ENCODE results near the gene SRM. TPM values are rescaled to one million over a fixed set of nuclear protein-coding genes. Genes with fewer than 3 reads are reported as not detected.
"Not testable (repeated sequence)": the region's sequence is repeated elsewhere in the genome, so short reads cannot be mapped to it uniquely, and the experiment has no call there.

The SRM gene
- total and polyA plus RNA-seq, 8 donors: 51.8 to 266 (median 94.8) TPM

DNA sequence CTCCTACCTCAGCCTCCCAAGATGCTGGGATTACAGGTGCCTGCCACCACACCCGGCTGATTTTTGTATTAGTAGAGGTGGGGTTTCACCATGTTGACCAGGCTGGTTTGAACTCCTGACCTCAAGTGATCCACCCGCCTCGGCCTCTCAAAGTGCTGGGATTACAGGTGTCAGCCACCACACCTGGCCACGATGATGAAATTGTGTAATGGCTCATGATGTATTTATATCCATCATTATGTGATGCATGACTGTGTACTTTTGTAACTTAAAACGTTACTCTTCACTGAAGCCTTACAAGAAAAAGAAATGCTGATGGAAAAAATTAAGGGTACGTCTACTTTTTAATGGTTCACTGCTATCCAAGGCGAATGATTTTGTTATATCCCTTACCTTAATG lies 39.8 kb downstream of the SRM start:
- Histone ChIP-seq H3K4me3 (no peak overlapping the region), H3K36me3 (peaks cover 3 to 94% (median 54%) of the 10 kb centered on the region in 3 donors), H3K4me1 (peaks cover 0 to 3% (median under 1%) of the 10 kb centered on the region in 3 donors), H3K27me3 (no peaks in the 10 kb centered on the region), H3K9me3 (no peaks in the 10 kb centered on the region), H3K27ac (no peak overlapping the region)
- DNase-seq (no peak), FAIRE-seq (no peak), ATAC-seq (no peak)
- intact Hi-C loops (cut with DNase I): no loop called here
- WGBS, 2 donors: 85 to 89% methylated on average over 7 of the region's 7 CpGs
- TF ChIP-seq, protein P1, sequence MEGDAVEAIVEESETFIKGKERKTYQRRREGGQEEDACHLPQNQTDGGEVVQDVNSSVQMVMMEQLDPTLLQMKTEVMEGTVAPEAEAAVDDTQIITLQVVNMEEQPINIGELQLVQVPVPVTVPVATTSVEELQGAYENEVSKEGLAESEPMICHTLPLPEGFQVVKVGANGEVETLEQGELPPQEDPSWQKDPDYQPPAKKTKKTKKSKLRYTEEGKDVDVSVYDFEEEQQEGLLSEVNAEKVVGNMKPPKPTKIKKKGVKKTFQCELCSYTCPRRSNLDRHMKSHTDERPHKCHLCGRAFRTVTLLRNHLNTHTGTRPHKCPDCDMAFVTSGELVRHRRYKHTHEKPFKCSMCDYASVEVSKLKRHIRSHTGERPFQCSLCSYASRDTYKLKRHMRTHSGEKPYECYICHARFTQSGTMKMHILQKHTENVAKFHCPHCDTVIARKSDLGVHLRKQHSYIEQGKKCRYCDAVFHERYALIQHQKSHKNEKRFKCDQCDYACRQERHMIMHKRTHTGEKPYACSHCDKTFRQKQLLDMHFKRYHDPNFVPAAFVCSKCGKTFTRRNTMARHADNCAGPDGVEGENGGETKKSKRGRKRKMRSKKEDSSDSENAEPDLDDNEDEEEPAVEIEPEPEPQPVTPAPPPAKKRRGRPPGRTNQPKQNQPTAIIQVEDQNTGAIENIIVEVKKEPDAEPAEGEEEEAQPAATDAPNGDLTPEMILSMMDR (IDR thresholded peaks at IDR 0.05): no peak

DNA sequence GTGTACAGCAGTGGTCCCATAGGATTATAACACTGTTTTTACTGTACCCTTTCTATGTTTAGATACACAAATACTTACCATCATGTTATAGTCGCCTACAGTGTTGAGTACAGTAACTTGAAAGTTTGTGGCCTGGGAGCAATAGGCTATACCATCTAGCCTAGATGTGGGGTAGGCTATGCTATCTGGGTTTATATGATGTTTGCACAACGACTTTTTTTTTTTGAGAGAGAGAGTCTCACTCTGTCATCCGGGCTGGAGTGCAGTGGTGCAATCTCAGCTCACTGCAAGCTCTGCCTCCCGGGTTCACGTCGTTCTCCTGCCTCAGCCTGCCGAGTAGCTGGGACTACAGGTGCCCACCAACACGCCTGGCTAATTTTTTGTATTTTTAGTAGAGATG lies 40.5 kb downstream of the SRM start:
- intact Hi-C loops (cut with DNase I); H3K27me3 ChIP-seq; H3K4me1 ChIP-seq; H3K27ac ChIP-seq; DNase-seq; H3K4me3 ChIP-seq; FAIRE-seq; ATAC-seq; H3K9me3 ChIP-seq: not testable (repeated sequence)
- peaks cover 3 to 95% (median 57%) of the 10 kb centered on the region in 3 donors for H3K36me3 ChIP-seq
- WGBS, 2 donors: 77 to 82% methylated on average over 8 of the region's 8 CpGs

DNA sequence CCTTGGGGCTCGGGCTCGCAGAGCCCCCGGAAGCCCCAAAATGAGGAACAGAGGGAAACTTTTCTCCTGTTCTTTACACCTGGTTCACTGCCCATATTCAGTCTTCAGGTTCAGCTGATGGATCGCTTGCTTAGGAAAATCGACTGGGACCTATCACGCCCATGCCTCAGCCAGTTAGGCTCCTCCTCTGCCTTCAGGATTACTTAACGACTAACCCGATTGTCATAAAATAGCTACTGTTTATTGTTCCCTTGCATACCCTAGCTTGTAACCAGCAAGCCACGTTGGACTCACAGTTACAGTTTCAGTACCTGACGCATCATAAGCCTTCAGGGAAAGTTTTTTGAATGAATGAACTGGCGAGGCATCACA lies 46.7 kb downstream of the SRM start:
- FAIRE-seq (no peak), ATAC-seq (no peak), DNase-seq (no peak)
- peaks cover 14 to 22% (median 18%) of the 10 kb centered on the region in 3 donors for H3K4me1 ChIP-seq
- peaks cover 0 to 46% (median 11%) of the 10 kb centered on the region in 3 donors for H3K36me3 ChIP-seq
- H3K27me3 ChIP-seq: no peaks in the 10 kb centered on the region
- TF ChIP-seq, protein P1 (IDR thresholded peaks at IDR 0.05): no peak
- H3K9me3 ChIP-seq: no peaks in the 10 kb centered on the region
- intact Hi-C loops (cut with DNase I): no loop called here
- peak overlapping the region; percentile 93 to 100 (median 99) for H3K4me3 ChIP-seq
- WGBS, 2 donors: 0 to 1% methylated on average over 11 of the region's 11 CpGs
- H3K27ac ChIP-seq: peak overlapping the region; percentile 94 to 97 (median 96)

DNA sequence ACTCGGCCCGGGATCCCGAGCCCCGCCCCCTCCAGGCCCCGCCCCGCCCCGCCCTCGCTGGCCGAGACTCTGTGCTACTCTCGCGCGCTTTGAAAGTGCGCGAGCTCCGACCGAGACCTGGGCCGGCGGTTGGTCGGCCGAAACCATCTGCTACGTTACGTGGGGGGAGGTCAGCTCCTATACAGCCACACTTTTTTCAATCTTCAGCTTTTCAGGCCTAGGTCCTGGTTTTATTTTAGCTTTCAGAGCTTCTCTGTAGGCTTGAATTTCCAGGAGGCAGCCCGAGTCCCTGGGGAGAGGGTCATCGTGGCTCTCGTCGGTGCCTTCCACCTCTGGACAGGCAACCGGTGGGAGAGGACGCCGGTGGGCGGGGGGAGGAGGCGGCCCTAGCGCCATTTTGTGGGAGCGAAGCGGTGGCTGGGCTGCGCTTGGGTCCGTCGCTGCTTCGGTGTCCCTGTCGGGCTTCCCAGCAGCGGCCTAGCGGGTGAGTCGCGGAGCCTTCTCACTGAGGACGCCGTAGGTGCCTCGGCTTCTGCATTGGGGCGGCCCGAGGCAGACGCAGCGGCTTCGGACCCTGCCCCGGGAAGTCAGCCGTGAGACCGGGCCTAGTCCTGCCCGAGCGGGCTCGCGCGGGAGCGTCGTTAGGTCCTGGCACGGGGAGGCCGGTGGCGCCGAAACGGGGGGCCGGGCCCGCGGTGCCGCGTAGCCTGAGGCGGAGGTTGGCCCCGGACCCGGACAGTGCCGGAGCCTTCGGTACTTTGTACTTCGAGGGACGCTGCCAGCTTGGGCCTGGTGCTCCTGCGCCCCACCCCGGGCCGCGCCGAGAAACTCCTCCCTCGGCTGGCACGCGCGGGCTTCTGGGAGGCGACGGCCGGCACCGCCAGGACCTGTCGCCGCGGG lies 47.3 kb downstream of the SRM start, which contains the start of gene TARDBP:
TARDBP (plus strand) TSS at position 395 of the 900 bp plus-strand sequence. CDS start 1,074 bp downstream, outside the sequence.
- TF ChIP-seq, protein P1 (IDR thresholded peaks at IDR 0.05): no peak
- intact Hi-C loops (cut with DNase I): no loop called here
- H3K4me1 ChIP-seq: peaks cover 14 to 22% (median 18%) of the 10 kb centered on the region in 3 donors
- 0% methylated on average over 87 to 94 of the region's 94 CpGs for WGBS, 2 donors
- no peak for FAIRE-seq
- H3K36me3 ChIP-seq: peaks cover 0 to 41% (median 11%) of the 10 kb centered on the region in 3 donors
- DNase-seq: peak; percentile 89 to 95 (median 91)
- ATAC-seq: peak; percentile 93 to 97 (median 94)
- H3K27me3 ChIP-seq: no peaks in the 10 kb centered on the region
- H3K4me3 ChIP-seq: peak within 1 kb of the TSS; percentile 93 to 100 (median 99)
- H3K9me3 ChIP-seq: no peaks in the 10 kb centered on the region
- H3K27ac ChIP-seq: peak within 1 kb of the TSS; percentile 94 to 97 (median 96)

Other genes starting within 250 kb of the SRM start
- gene TARDBP, start 47.4 kb downstream of the SRM start, total RNA-seq: 10 to 100 TPM; 43.3 to 74.7 (median 53.7) TPM
- 10 to 100 TPM; 47.8 to 84.7 TPM for gene TARDBP, start 47.4 kb downstream of the SRM start, polyA plus RNA-seq
- not detected for gene MASP2, start 12.8 kb downstream of the SRM start, total RNA-seq
- under 1 TPM in 1 of 2 donors, not detected in 1; 0.05 TPM for gene MASP2, start 12.8 kb downstream of the SRM start, polyA plus RNA-seq
- 10 to 100 TPM; 16.3 to 26.8 (median 20.6) TPM for gene EXOSC10, start 39.9 kb upstream of the SRM start, total RNA-seq
- gene EXOSC10, start 39.9 kb upstream of the SRM start, polyA plus RNA-seq: 10 to 100 TPM; 32.5 to 65.1 TPM
- gene ANGPTL7, start 129.3 kb upstream of the SRM start, total RNA-seq: under 1 TPM in 4 of 6 donors, not detected in 2; 0.09 to 0.26 (median 0.22) TPM
- under 1 TPM; 0.15 to 0.63 TPM for gene ANGPTL7, start 129.3 kb upstream of the SRM start, polyA plus RNA-seq
- gene MTOR, start 202.5 kb upstream of the SRM start, total RNA-seq: 10 to 100 TPM; 11.9 to 22.6 (median 15.8) TPM
- gene MTOR, start 202.5 kb upstream of the SRM start, polyA plus RNA-seq: 10 to 100 TPM; 14.1 to 16.7 TPM
- 10 to 100 TPM in 2 of 6 donors, 1 to 10 TPM in 4; 6.9 to 13.9 (median 8.7) TPM for gene UBIAD1, start 213.2 kb upstream of the SRM start, total RNA-seq
- 1 to 10 TPM; 3.7 to 6.6 TPM for gene UBIAD1, start 213.2 kb upstream of the SRM start, polyA plus RNA-seq